ENCODE measurements around the gene SSBP3. TPM values are rescaled to one million over a fixed set of nuclear protein-coding genes. Genes with fewer than 3 reads are reported as not detected.
A peak's percentile ranks its signal among the peaks of the same experiment; 100 is the strongest.

Gene SSBP3
- total and polyA plus RNA-seq, 8 donors = 33.0 to 129 (median 112) TPM

- DNase-seq (peak in 1 of 4 donors; percentile 25), ATAC-seq (no peak)
- H3K27ac ChIP-seq = peak overlapping the region in 1 of 2 donors; percentile 44
- peaks cover 0 to 8% of the 10 kb centered on the region in 2 donors for H3K36me3 ChIP-seq
- no peak overlapping the region for H3K4me3 ChIP-seq
- peaks cover 24 to 47% of the 10 kb centered on the region in 2 donors for H3K4me1 ChIP-seq
- H3K27me3 ChIP-seq = no peaks in the 10 kb centered on the region
- no peak for TF ChIP-seq CTCF (IDR thresholded peaks at IDR 0.05)
- H3K9me3 ChIP-seq = no peaks in the 10 kb centered on the region
- intact Hi-C loops (cut with DNase I) = no loop called here
Measured at GRCh38 chr1:54276617-54277450, 129.4 kb downstream of the SSBP3 start.

GRCh38 chr1:54275349-54275748 lies 130.8 kb downstream of the SSBP3 start:
- H3K27ac ChIP-seq = peak overlapping the region; percentile 75 to 81
- no peak overlapping the region for H3K4me3 ChIP-seq
- peak; percentile 6 for ATAC-seq
- DNase-seq = peak in 3 of 4 donors; percentile 42 to 86 (median 60)
- no peaks in the 10 kb centered on the region for H3K27me3 ChIP-seq
- peaks cover 0 to 5% of the 10 kb centered on the region in 2 donors for H3K36me3 ChIP-seq
- H3K9me3 ChIP-seq = no peaks in the 10 kb centered on the region
- intact Hi-C loops (cut with DNase I) = no loop called here
- peaks cover 24 to 47% of the 10 kb centered on the region in 2 donors for H3K4me1 ChIP-seq
- TF ChIP-seq CTCF (IDR thresholded peaks at IDR 0.05) = no peak

GRCh38 chr1:54274881-54275280 lies 131.3 kb downstream of the SSBP3 start:
- ATAC-seq = no peak
- no peaks in the 10 kb centered on the region for H3K9me3 ChIP-seq
- no peak for TF ChIP-seq CTCF (IDR thresholded peaks at IDR 0.05)
- H3K27ac ChIP-seq = peak overlapping the region; percentile 75 to 81
- peaks cover 0 to under 1% of the 10 kb centered on the region in 2 donors for H3K36me3 ChIP-seq
- intact Hi-C loops (cut with DNase I) = no loop called here
- no peaks in the 10 kb centered on the region for H3K27me3 ChIP-seq
- DNase-seq = peak in 1 of 4 donors; percentile 63
- peaks cover 24 to 47% of the 10 kb centered on the region in 2 donors for H3K4me1 ChIP-seq
- no peak overlapping the region for H3K4me3 ChIP-seq

GRCh38 chr1:54274448-54274847 lies 131.7 kb downstream of the SSBP3 start:
- DNase-seq (peak in 1 of 4 donors; percentile 73), ATAC-seq (no peak)
- no peak for TF ChIP-seq CTCF (IDR thresholded peaks at IDR 0.05)
- no peak overlapping the region for H3K4me3 ChIP-seq
- no peaks in the 10 kb centered on the region for H3K27me3 ChIP-seq
- H3K4me1 ChIP-seq = peaks cover 24 to 47% of the 10 kb centered on the region in 2 donors
- intact Hi-C loops (cut with DNase I) = no loop called here
- H3K36me3 ChIP-seq = no peaks in the 10 kb centered on the region
- H3K9me3 ChIP-seq = no peaks in the 10 kb centered on the region
- peak overlapping the region; percentile 75 to 81 for H3K27ac ChIP-seq

- Histone ChIP-seq H3K9me3 (no peaks in the 10 kb centered on the region), H3K27ac (peak overlapping the region; percentile 75 to 81), H3K4me1 (peaks cover 24 to 42% of the 10 kb centered on the region in 2 donors), H3K27me3 (no peaks in the 10 kb centered on the region), H3K4me3 (no peak overlapping the region), H3K36me3 (no peaks in the 10 kb centered on the region)
- intact Hi-C loops (cut with DNase I) = no loop called here
- no peak for TF ChIP-seq CTCF (IDR thresholded peaks at IDR 0.05)
- peak in 1 of 4 donors; percentile 60 for DNase-seq
- ATAC-seq = peak; percentile 14
Measured at GRCh38 chr1:54273795-54274163, 132.4 kb downstream of the SSBP3 start.
